Ovary (tissue), 9 donors: ENCODE results near the gene TPRG1L. TPM values are rescaled to one million over a fixed set of nuclear protein-coding genes. Genes with fewer than 3 reads are reported as not detected.
A peak's percentile ranks its signal among the peaks of the same experiment; 100 is the strongest.

ENCODE experiments used
- DNase-seq, 5 donors: peaks; one replicate each; pipeline ENCODE4 v3.0.0-alpha.2; 2019 to 2020
- H3K27ac ChIP-seq, 2 donors: fragments of 200-600 bp; one replicate each; pipeline versions ENCODE4 v1.5.1 to v1.8.0; 2019 to 2022
- H3K27me3 ChIP-seq: fragments of 200-600 bp; one replicate; pipeline ENCODE4 v1.8.0; 2022
- H3K36me3 ChIP-seq: fragments of 200-600 bp; sonication (generic); one replicate; pipeline ENCODE4 v1.5.1; 2019
- H3K4me1 ChIP-seq: one replicate; pipeline ENCODE4 v1.8.1; 2013; ENCODE audit warnings: mild to moderate bottlenecking, moderate library complexity; ENCODE audit not compliant: insufficient read depth
- H3K4me3 ChIP-seq: fragments of 200-600 bp; sonication (generic); one replicate; pipeline ENCODE4 v1.5.1; 2017
- H3K9me3 ChIP-seq, 2 donors: fragments of 200-600 bp in 1 of 2; sonication (generic) in 1 of 2; one replicate each; pipeline versions ENCODE4 v1.5.1 to v1.8.1; 2013 to 2019; ENCODE audit warnings: mild to moderate bottlenecking in 1 of 2, moderate library complexity in 1 of 2
- CTCF ChIP-seq, 3 donors: fragments of 450-650 bp in 2 of 3; fragments of 200-600 bp in 1 of 3; IDR thresholded peaks; one replicate each; pipeline versions ENCODE4 v1.5.1 to v1.8.0; 2016 to 2022; ENCODE audit warnings: antibody characterized with exemption in 3 of 3, mild to moderate bottlenecking in 1 of 3
- EP300 ChIP-seq: sonication (generic); formaldehyde crosslinking; IDR thresholded peaks from one replicate; pipeline ENCODE4 v1.6.1; 2017; ENCODE audit warnings: antibody characterized with exemption
- POLR2A ChIP-seq: fragments of 450-650 bp; IDR thresholded peaks from one replicate; pipeline ENCODE4 v1.6.1; 2017; ENCODE audit warnings: antibody characterized with exemption, mild to moderate bottlenecking, moderate library complexity
- whole genome bisulfite sequencing, 3 donors: extraction: QIAGEN DNeasy Blood & Tissue Kit in 1 of 3; methylation state at CpG; one replicate each; pipeline versions ENCODE4 v1.1.5 to v1.1.7; 2013 to 2017; 5-methylcytosine and 5-hydroxymethylcytosine counted together
- intact Hi-C, 4 donors: fragments of 100-400 bp; cut with DNase I; formaldehyde crosslinking; loops; one replicate each; pipeline versions ENCODE4 v1.11.0 to v1.15.1; 2022 to 2023
- polyA plus RNA-seq, 2 donors: library from polyadenylated mRNA; stranded (reverse); fragments of 200-250 nt in 1 of 2; fragments of 350-450 nt in 1 of 2; fragmentation: Illumina TruSeq in 1 of 2; extraction: RNeasy Lipid Tissue Mini Kit (QIAGEN cat#74804) in 1 of 2; gene quantifications; one replicate each; pipeline ENCODE4 v1.2.3, GENCODE V29; 2013 to 2014
- total RNA-seq, 7 donors: library from RNA; depleted of rRNA in 2 of 7; stranded (reverse); fragments of >200 nt in 2 of 7; fragmentation: NEBNext Ultra II Directional in 3 of 7; extraction: Animal tissue kit (Norgen Biotek cat#: 25700) in 3 of 7; gene quantifications; one replicate each; pipeline versions ENCODE4 v1.1.0 to v1.2.4, GENCODE V29; 2016 to 2023
- donor health status: DM: no; HTN: no; CAD: no; lungs with moderate emphysema.
- donor health status: DM: no; HTN: no; CAD: no.
- donor health status: Bipolar disorder and iron deficiency.
- donor health status: DM: yes; HTN: yes; CAD: no.
- donor health status: DM: no; HTN: no; CAD: no.
- donor health status: DM: yes; HTN: yes; CAD: no.

TPRG1L gene
- total and polyA plus RNA-seq, 9 donors, result 25.3 to 71.5 (median 44.2) TPM

GRCh38 chr1:3595949-3596348 is 28.9 kb upstream of the TPRG1L start:
- H3K4me1 ChIP-seq, result peaks cover 6% of the 10 kb centered on the region
- H3K27me3 ChIP-seq, result no peaks in the 10 kb centered on the region
- TF ChIP-seq CTCF (IDR thresholded peaks at IDR 0.05) (no peak), POLR2A (no peak), EP300 (no peak)
- no peaks in the 10 kb centered on the region for H3K9me3 ChIP-seq
- H3K36me3 ChIP-seq, result no peaks in the 10 kb centered on the region
- intact Hi-C loops, result no loop called here
- H3K4me3 ChIP-seq, result no peak overlapping the region
- DNase-seq, result no peak
- H3K27ac ChIP-seq, result no peak overlapping the region
- 89 to 90% (median 90%) methylated on average over 7 of the region's 7 CpGs for WGBS, 3 donors

- Histone ChIP-seq H3K27me3 (no peaks in the 10 kb centered on the region), H3K27ac (no peak overlapping the region), H3K9me3 (no peaks in the 10 kb centered on the region), H3K4me1 (peaks cover 6% of the 10 kb centered on the region), H3K36me3 (no peaks in the 10 kb centered on the region), H3K4me3 (no peak overlapping the region)
- intact Hi-C loops, result no loop called here
- no peak for TF ChIP-seq EP300
- TF ChIP-seq CTCF (IDR thresholded peaks at IDR 0.05), result no peak
- TF ChIP-seq POLR2A, result no peak
- 85 to 92% (median 87%) methylated on average over 24 to 29 of the region's 29 CpGs for WGBS, 3 donors
- DNase-seq, result no peak
Observed at GRCh38 chr1:3596663-3597598, 27.9 kb upstream of the TPRG1L start.

- TF ChIP-seq CTCF (IDR thresholded peaks at IDR 0.05) (no peak), POLR2A (no peak), EP300 (no peak)
- no peak overlapping the region for H3K27ac ChIP-seq
- no peak overlapping the region for H3K4me3 ChIP-seq
- intact Hi-C loops, result no loop called here
- no peaks in the 10 kb centered on the region for H3K36me3 ChIP-seq
- no peaks in the 10 kb centered on the region for H3K27me3 ChIP-seq
- DNase-seq, result no peak
- no peaks in the 10 kb centered on the region for H3K9me3 ChIP-seq
- 73 to 84% (median 83%) methylated on average over 11 of the region's 11 CpGs for WGBS, 3 donors
- peaks cover 6% of the 10 kb centered on the region for H3K4me1 ChIP-seq
Observed at GRCh38 chr1:3597599-3597964, 27.2 kb upstream of the TPRG1L start.

GRCh38 chr1:3598051-3598491 is 26.7 kb upstream of the TPRG1L start:
- H3K36me3 ChIP-seq, result no peaks in the 10 kb centered on the region
- intact Hi-C loops, result no loop called here
- H3K27ac ChIP-seq, result no peak overlapping the region
- no peaks in the 10 kb centered on the region for H3K9me3 ChIP-seq
- peak in 4 of 5 donors; percentile 46 to 68 (median 52) for DNase-seq
- TF ChIP-seq EP300, result no peak
- TF ChIP-seq POLR2A, result no peak
- no peak for TF ChIP-seq CTCF (IDR thresholded peaks at IDR 0.05)
- no peaks in the 10 kb centered on the region for H3K27me3 ChIP-seq
- H3K4me3 ChIP-seq, result no peak overlapping the region
- WGBS, 3 donors, result 7 to 13% (median 7%) methylated on average over 26 of the region's 26 CpGs
- H3K4me1 ChIP-seq, result peaks cover 6% of the 10 kb centered on the region
